HCT116 (cell line): ENCODE results near the gene ADARB2. TPM values are rescaled to one million over a fixed set of nuclear protein-coding genes. Genes with fewer than 3 reads are reported as not detected.

Source experiments
- ATAC-seq: fragments of 200-7000 bp; cut with Tn5 transposase; 2 replicates; pipeline ENCODE4 v1.9.1; 2020; ENCODE audit warnings: mild to moderate bottlenecking, moderate library complexity
- BruUV-seq: library from RNA; stranded (reverse); fragments of 400-500 nt; replicated peaks from 2 replicates; lab custom pipeline; 2021; lab: Mats Ljungman, UMichigan
- CTCF ChIA-PET: fragments of 300-600 bp; sonication (Branson Sonifier 250); formaldehyde crosslinking; loops from one replicate; lab custom pipeline; 2021; ENCODE audit warnings: antibody characterized with exemption; lab: Charles Lee
- POLR2A ChIA-PET: fragments of 300-600, 350-600 bp; sonication (Branson Sonifier 250); formaldehyde crosslinking; loops from one replicate; lab custom pipeline; 2021; ENCODE audit warnings: antibody characterized with exemption; lab: Charles Lee
- RAD21 ChIA-PET, 2 experiments: fragments of 300-600 bp; sonication (Branson Sonifier 250); formaldehyde crosslinking; loops; one replicate each; lab custom pipeline; 2023; ENCODE audit warnings: low total read pairs in 2 of 2; ENCODE audit not compliant: uncharacterized antibody in 2 of 2, unreplicated experiment in 2 of 2, low non-redundant PET in 1 of 2; lab: Charles Lee
- DNase-seq: peaks from one replicate; pipeline ENCODE4 v3.0.0-alpha.2; 2010; ENCODE audit warnings: low read depth, low spot score
- H2AFZ ChIP-seq: fragments of 200-600 bp; shearing (Covaris generic), sonication (generic); 2 replicates; pipeline ENCODE4 v1.6.1; 2017; ENCODE audit warnings: low read depth, mixed run types, mixed read lengths, antibody characterized with exemption, low read length; ENCODE audit not compliant: poor library complexity, severe bottlenecking
- H3K27ac ChIP-seq: 2 replicates; pipeline ENCODE4 v1.5.1; 2012; ENCODE audit warnings: low read depth, low read length
- H3K27me3 ChIP-seq: fragments of 200-600 bp; sonication (generic); 2 replicates; pipeline ENCODE4 v1.6.1; 2016; ENCODE audit warnings: mixed run types, low read length, mixed read lengths; ENCODE audit not compliant: insufficient read depth
- H3K36me3 ChIP-seq, 2 experiments: fragments of 200-500 bp in 1 of 2; fragments of 200-600 bp in 1 of 2; sonication (Bioruptor generic) in 1 of 2; sonication (generic) in 1 of 2; 2 replicates each; pipeline versions ENCODE4 v1.5.1 to v1.6.1; 2014 to 2016; ENCODE audit warnings: low read length in 2 of 2, inconsistent platforms in 1 of 2, mixed read lengths in 1 of 2, mixed run types in 1 of 2; ENCODE audit not compliant: insufficient read depth in 2 of 2, control insufficient read depth in 1 of 2
- H3K4me1 ChIP-seq, 2 experiments: fragments of 200-600 bp in 1 of 2; sonication (generic) in 1 of 2; 2 replicates each; pipeline versions ENCODE4 v1.5.1 to v1.6.1; 2012 to 2017; ENCODE audit warnings: low read length in 2 of 2, inconsistent platforms in 1 of 2, mild to moderate bottlenecking in 1 of 2, mixed read lengths in 1 of 2, mixed run types in 1 of 2, moderate library complexity in 1 of 2; ENCODE audit not compliant: insufficient read depth in 2 of 2, control insufficient read depth in 1 of 2
- H3K4me2 ChIP-seq: fragments of 200-600 bp; sonication (generic); 2 replicates; pipeline ENCODE4 v1.6.1; 2017; ENCODE audit warnings: mixed run types, low read length, mixed read lengths
- H3K4me3 ChIP-seq, 2 experiments: fragments of 200-600 bp in 1 of 2; sonication (generic) in 1 of 2; replicated peaks in 1 of 2; 2 replicates each; pipeline ENCODE4 v1.5.1; 2011 to 2016; ENCODE audit warnings: low read length in 2 of 2, control low read depth in 1 of 2, low read depth in 1 of 2, mild to moderate bottlenecking in 1 of 2, mixed read lengths in 1 of 2, mixed run types in 1 of 2
- H3K79me2 ChIP-seq: fragments of 200-600 bp; sonication (generic); 2 replicates; pipeline ENCODE4 v1.6.1; 2017; ENCODE audit warnings: mild to moderate bottlenecking, mixed run types, low read length, moderate library complexity, mixed read lengths; ENCODE audit not compliant: insufficient read depth
- H3K9ac ChIP-seq: fragments of 200-600 bp; sonication (generic); 2 replicates; pipeline ENCODE4 v1.6.1; 2016; ENCODE audit warnings: low read length, mixed read lengths
- H3K9me2 ChIP-seq: fragments of 200-600 bp; sonication (generic), shearing (Covaris generic); 2 replicates; pipeline ENCODE4 v1.6.1; 2017; ENCODE audit warnings: mixed run types, mild to moderate bottlenecking, moderate library complexity; ENCODE audit not compliant: insufficient read depth
- H3K9me3 ChIP-seq, 2 experiments: fragments of 200-500 bp in 1 of 2; fragments of 200-600 bp in 1 of 2; sonication (Bioruptor generic) in 1 of 2; sonication (generic) in 1 of 2; 2 replicates each; pipeline ENCODE4 v1.6.1; 2014 to 2017; ENCODE audit warnings: low read length in 2 of 2, mixed read lengths in 2 of 2, inconsistent platforms in 1 of 2, low read depth in 1 of 2, mild to moderate bottlenecking in 1 of 2, mixed run types in 1 of 2, moderate library complexity in 1 of 2; ENCODE audit not compliant: control insufficient read depth in 1 of 2, insufficient read depth in 1 of 2
- H4K20me1 ChIP-seq: fragments of 200-600 bp; sonication (generic), shearing (Covaris generic); 2 replicates; pipeline ENCODE4 v1.6.1; 2017; ENCODE audit warnings: mixed run types, mild to moderate bottlenecking, moderate library complexity; ENCODE audit not compliant: insufficient read depth
- SRF ChIP-seq: IDR thresholded peaks from 2 replicates; pipeline ENCODE4 v1.6.1; 2012; ENCODE audit warnings: low read depth
- ZFX ChIP-seq: fragments of 450-650 bp; IDR thresholded peaks from 2 replicates; pipeline ENCODE4 v1.6.1; 2017
- intact Hi-C: fragments of 100-400 bp; cut with micrococcal nuclease; formaldehyde crosslinking; loops from 2 replicates; pipeline ENCODE4 v1.10.0; 2022
- total RNA-seq: library from RNA; stranded (reverse); gene quantifications from one replicate; pipeline ENCODE4 v1.2.1, GENCODE V29; 2021; ENCODE audit not compliant: unreplicated experiment

Gene ADARB2
- total RNA-seq, 1 experiment from 2014 or later, result not detected

GRCh38 chr10:1128115-1128514 is 609.2 kb downstream of the ADARB2 start (continued):
- no peak for TF ChIP-seq ZFX

DNA sequence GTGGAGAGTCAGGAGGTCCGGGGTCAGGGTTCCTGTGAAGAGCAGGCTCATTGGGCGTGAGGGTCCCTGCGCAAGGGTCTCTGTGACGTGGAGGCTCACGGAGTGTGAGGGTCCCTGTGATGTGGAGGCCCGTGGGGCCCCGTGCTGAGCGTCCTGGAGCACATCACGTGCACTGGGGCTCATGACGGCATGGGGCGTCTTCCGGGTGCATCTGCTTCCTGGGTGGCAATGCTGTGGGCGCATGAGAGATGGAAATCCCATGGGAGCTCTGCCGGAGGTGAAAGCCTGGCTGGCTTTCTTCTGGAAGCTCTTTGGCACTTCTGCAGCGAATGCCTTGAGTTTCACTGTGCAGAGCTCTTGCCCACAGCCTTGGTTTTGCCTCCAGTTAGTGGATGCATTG is 609.7 kb downstream of the ADARB2 start:
- H3K27me3 ChIP-seq, result no peaks in the 10 kb centered on the region
- no peaks in the 10 kb centered on the region for H3K9me2 ChIP-seq
- BruUV-seq, result no TSS peak
- H3K4me2 ChIP-seq, result no peak overlapping the region
- intact Hi-C loops, result no loop called here
- H3K9ac ChIP-seq, result no peak overlapping the region
- POLR2A ChIA-PET, result no interaction called here
- DNase-seq (no peak), ATAC-seq (no peak)
- peaks cover 4 to 10% of the 10 kb centered on the region in 2 experiments; a peak in 3 of 4 replicates for H3K36me3 ChIP-seq
- CTCF ChIA-PET, result no interaction called here
- 0 out of 2 replicates have a peak, but pooled peaks cover 2% of the 10 kb centered on the region for H3K79me2 ChIP-seq
- no peak overlapping the region for H3K27ac ChIP-seq
- no peaks in the 10 kb centered on the region for H4K20me1 ChIP-seq
- H2AFZ ChIP-seq, result no peak overlapping the region
- RAD21 ChIA-PET, result no interaction called here
- no peak overlapping the region for H3K4me3 ChIP-seq
- no peaks in the 10 kb centered on the region for H3K9me3 ChIP-seq
- H3K4me1 ChIP-seq, result no peaks in the 10 kb centered on the region
- TF ChIP-seq SRF, result no peak
